Measurements from ENCODE around the gene CDCA4.

The CDCA4 gene

DNA sequence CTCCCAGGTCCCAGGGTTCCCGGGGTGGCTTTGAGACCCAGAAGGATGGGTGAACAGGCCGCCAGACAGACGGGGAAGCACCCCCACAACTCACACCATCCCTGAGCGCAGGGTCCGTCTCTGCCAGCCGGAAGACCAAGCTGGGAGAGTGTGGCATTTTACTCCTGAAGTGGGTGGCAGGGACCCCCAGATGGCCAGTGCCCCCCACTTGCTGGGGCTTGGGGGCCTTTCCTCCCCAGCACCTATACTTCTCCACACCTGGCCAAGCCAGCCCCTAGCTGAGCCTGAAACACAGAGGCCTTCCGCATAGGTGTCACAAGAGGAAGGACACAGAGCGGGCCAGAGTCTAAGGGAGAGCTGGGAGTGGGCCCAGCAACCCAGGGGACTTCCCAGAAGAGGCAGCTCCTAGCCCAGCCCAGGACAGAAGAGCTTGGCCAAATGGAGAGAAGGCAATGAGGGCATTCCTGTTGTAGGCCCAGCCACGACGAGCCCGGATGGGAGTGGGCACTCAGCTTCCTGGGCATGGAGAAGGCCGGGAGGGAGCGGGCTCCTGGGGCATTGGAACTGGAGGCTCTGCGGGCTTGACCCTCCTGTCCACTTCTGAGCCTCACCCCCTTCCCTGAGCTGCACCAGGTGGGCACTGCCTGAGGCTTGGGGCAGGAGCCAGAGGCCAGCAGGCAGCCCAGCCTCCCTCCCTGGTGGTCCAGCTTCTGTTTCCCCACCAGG lies 46.1 kb downstream of the CDCA4 start:
- TF ChIP-seq SIN3A (IDR thresholded peaks at IDR 0.05; ENCODE audit: borderline replicate concordance, insufficient read depth, low read length) (no peak), POLR2AphosphoS5 (IDR thresholded peaks at IDR 0.05; ENCODE audit: low read depth, low read length) (no peak), FOXP2 (optimal IDR thresholded peaks at IDR 0.05; ENCODE audit: borderline replicate concordance, extremely low read depth, extremely low read length, insufficient read depth) (no peak)

DNA sequence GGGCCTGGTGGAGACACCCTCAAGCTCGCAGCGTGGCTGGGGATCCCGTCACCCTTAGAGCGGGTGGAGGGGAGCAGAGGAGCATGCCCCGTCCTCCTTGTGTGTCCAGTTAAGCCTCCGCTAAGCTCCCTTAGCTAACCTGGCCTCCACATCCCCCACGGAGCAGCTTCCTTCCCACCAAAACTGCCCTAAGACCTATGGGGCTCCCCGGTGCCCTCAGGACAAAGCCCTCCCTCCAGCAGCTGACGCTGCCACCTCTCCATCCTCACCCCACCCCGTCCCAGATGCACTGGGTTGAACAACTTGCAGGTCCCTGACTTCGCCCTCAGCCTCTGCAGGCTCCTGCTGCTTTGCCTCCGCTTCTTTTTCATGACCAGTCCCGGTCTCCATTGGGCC lies 46.7 kb downstream of the CDCA4 start:
- TF ChIP-seq SIN3A (IDR thresholded peaks at IDR 0.05; ENCODE audit: borderline replicate concordance, insufficient read depth, low read length) (no peak), POLR2AphosphoS5 (IDR thresholded peaks at IDR 0.05; ENCODE audit: low read depth, low read length) (no peak), FOXP2 (optimal IDR thresholded peaks at IDR 0.05; ENCODE audit: borderline replicate concordance, extremely low read depth, extremely low read length, insufficient read depth) (no peak), TAF1 (IDR thresholded peaks at IDR 0.05; ENCODE audit: borderline replicate concordance, insufficient read depth, low read length) (no peak)
- TF ChIP-seq, protein P1, sequence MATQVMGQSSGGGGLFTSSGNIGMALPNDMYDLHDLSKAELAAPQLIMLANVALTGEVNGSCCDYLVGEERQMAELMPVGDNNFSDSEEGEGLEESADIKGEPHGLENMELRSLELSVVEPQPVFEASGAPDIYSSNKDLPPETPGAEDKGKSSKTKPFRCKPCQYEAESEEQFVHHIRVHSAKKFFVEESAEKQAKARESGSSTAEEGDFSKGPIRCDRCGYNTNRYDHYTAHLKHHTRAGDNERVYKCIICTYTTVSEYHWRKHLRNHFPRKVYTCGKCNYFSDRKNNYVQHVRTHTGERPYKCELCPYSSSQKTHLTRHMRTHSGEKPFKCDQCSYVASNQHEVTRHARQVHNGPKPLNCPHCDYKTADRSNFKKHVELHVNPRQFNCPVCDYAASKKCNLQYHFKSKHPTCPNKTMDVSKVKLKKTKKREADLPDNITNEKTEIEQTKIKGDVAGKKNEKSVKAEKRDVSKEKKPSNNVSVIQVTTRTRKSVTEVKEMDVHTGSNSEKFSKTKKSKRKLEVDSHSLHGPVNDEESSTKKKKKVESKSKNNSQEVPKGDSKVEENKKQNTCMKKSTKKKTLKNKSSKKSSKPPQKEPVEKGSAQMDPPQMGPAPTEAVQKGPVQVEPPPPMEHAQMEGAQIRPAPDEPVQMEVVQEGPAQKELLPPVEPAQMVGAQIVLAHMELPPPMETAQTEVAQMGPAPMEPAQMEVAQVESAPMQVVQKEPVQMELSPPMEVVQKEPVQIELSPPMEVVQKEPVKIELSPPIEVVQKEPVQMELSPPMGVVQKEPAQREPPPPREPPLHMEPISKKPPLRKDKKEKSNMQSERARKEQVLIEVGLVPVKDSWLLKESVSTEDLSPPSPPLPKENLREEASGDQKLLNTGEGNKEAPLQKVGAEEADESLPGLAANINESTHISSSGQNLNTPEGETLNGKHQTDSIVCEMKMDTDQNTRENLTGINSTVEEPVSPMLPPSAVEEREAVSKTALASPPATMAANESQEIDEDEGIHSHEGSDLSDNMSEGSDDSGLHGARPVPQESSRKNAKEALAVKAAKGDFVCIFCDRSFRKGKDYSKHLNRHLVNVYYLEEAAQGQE (IDR thresholded peaks at IDR 0.05; ENCODE audit: insufficient read depth in 1 of 2, low read depth in 2 of 2, low read length in 2 of 2) = no peak

DNA sequence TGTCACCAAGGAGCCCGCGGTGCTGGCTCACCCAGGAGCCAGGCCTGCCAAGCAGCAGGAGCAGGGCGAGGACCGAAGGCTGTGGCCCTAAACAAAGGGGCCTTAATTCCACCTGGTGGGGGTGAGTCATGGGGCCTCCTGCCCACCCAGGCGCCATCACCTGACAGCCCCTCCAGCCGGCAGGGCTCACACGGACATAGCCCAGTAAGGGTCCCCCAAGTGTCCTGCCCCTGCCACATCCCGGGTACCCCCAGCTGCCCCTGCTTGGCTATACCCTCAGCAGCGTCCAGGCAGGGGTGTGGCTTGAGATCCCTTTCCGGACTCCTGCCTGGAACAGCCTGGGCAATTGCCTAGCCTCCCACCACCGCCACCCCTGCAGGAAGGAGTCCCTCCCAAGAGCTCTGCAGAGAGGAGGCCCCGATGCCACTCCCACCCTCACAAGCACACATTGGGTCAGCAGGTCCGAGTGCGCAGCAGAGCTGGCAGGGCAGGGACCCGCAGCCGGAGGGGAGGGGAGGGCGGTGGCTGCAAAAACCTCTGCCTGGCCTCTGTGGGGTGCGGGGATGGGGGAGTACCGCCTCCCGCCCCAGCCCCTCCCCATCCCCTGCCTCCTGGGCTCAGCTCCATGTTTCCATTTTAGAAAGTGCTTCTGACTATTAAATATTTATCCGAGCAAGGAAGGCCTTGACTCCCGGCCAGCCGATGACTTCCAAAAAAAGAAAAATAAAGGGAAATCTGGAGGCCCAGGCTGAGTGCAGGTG lies 47.3 kb downstream of the CDCA4 start:
- TF ChIP-seq TAF1 (IDR thresholded peaks at IDR 0.05; ENCODE audit: borderline replicate concordance, insufficient read depth, low read length) (no peak), FOXP2 (optimal IDR thresholded peaks at IDR 0.05; ENCODE audit: borderline replicate concordance, extremely low read depth, extremely low read length, insufficient read depth) (no peak), POLR2AphosphoS5 (IDR thresholded peaks at IDR 0.05; ENCODE audit: low read depth, low read length) (no peak), SIN3A (IDR thresholded peaks at IDR 0.05; ENCODE audit: borderline replicate concordance, insufficient read depth, low read length) (no peak)
- TF ChIP-seq, protein P1 (IDR thresholded peaks at IDR 0.05; ENCODE audit: insufficient read depth in 1 of 2, low read depth in 2 of 2, low read length in 2 of 2) = no peak

DNA sequence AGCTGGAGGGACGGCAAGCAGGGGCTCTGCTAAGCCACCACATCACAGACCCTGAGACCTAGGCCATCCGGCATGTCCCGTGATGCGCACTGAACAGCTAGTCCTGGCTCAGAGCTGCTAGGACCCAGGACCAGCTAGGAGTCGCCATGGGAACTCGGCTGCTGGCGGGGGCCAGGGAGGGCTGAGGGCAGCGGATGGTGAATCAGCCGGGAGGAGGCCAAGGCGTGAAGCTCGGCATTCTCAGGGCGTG lies 47.8 kb downstream of the CDCA4 start:
- no peak for TF ChIP-seq FOXP2 (optimal IDR thresholded peaks at IDR 0.05; ENCODE audit: borderline replicate concordance, extremely low read depth, extremely low read length, insufficient read depth)
- no peak for TF ChIP-seq TAF1 (IDR thresholded peaks at IDR 0.05; ENCODE audit: borderline replicate concordance, insufficient read depth, low read length)
- no peak for TF ChIP-seq POLR2AphosphoS5 (IDR thresholded peaks at IDR 0.05; ENCODE audit: low read depth, low read length)
- TF ChIP-seq SIN3A (IDR thresholded peaks at IDR 0.05; ENCODE audit: borderline replicate concordance, insufficient read depth, low read length) = no peak
- TF ChIP-seq, protein P1 (IDR thresholded peaks at IDR 0.05; ENCODE audit: insufficient read depth in 1 of 2, low read depth in 2 of 2, low read length in 2 of 2) = no peak

DNA sequence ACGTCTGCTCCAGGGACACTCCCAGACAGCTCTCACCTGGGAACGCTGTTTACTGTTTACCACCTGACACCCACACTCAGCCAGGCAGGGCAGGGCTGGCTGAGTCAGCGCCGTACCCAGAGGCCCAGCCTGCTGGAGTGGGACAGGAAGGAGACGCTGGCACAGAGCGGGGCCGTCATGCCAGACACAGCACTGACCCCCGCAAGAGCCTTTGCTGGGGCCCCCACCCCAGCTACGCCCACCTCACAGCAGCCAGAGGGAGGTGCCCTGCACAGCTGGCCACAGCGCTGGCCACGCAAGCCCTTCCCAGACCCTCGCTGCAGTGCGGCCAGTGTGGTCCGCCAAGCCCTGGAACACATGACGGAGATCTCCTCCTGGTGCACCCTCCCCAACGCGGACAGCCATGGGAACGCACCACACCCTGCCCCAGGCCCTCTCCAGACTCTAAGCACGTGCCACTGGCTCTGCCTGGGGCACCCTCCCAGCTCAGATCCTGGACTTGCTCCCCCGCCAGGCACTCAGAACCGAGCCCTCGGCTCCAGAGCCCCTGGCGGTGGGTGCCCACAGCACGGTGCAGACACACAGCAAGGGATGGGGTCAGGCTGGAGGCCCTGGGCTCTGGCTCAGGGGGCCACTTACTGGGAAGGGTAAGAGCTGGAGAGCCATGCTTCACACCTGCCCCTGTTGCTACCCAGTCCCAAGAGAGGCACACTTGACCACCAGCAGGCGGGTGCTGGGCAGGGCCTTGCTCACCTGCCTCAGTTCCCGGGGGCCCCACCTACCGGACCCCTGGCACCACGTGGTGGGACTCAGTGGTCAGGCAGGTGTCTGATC lies 48.4 kb downstream of the CDCA4 start:
- TF ChIP-seq SIN3A (IDR thresholded peaks at IDR 0.05; ENCODE audit: borderline replicate concordance, insufficient read depth, low read length) = no peak
- TF ChIP-seq POLR2AphosphoS5 (IDR thresholded peaks at IDR 0.05; ENCODE audit: low read depth, low read length) = no peak
- no peak for TF ChIP-seq FOXP2 (optimal IDR thresholded peaks at IDR 0.05; ENCODE audit: borderline replicate concordance, extremely low read depth, extremely low read length, insufficient read depth)
- TF ChIP-seq, protein P1 (IDR thresholded peaks at IDR 0.05; ENCODE audit: insufficient read depth in 1 of 2, low read depth in 2 of 2, low read length in 2 of 2) = no peak
- no peak for TF ChIP-seq TAF1 (IDR thresholded peaks at IDR 0.05; ENCODE audit: borderline replicate concordance, insufficient read depth, low read length)
